OCI-LY1 (cell line): Measurements from ENCODE around the gene LITAF.

ENCODE experiments used
- H2AFZ ChIP-seq: fragments of 200-600 bp; sonication (generic), shearing (Covaris generic); 2 replicates; pipeline ENCODE4 v1.6.0; 2014; ENCODE audit warnings: antibody characterized with exemption, mild to moderate bottlenecking, low read length
- H3F3A ChIP-seq: fragments of 200-600 bp; sonication (generic), shearing (Covaris generic); 2 replicates; pipeline ENCODE4 v1.6.0; 2014; ENCODE audit warnings: mild to moderate bottlenecking, antibody characterized with exemption, low read length, moderate library complexity; ENCODE audit not compliant: insufficient read depth
- H3K27ac ChIP-seq: fragments of 200-600 bp; sonication (generic); 2 replicates; pipeline ENCODE4 v1.5.1; 2014; ENCODE audit warnings: low read length, mixed run types, mild to moderate bottlenecking, low read depth; ENCODE audit not compliant: poor library complexity, severe bottlenecking
- H3K27me3 ChIP-seq: fragments of 200-600 bp; sonication (generic); 2 replicates; pipeline ENCODE4 v1.6.0; 2014; ENCODE audit warnings: antibody characterized with exemption, mild to moderate bottlenecking, low read length, moderate library complexity; ENCODE audit not compliant: insufficient read depth
- H3K36me3 ChIP-seq: fragments of 200-600 bp; sonication (generic); 2 replicates; pipeline ENCODE4 v1.6.1; 2014; ENCODE audit warnings: mild to moderate bottlenecking, antibody characterized with exemption, low read length, moderate library complexity, mixed read lengths; ENCODE audit not compliant: insufficient read depth
- H3K4me1 ChIP-seq: fragments of 200-600 bp; sonication (generic); 2 replicates; pipeline ENCODE4 v1.5.1; 2014; ENCODE audit warnings: mild to moderate bottlenecking, low read length, moderate library complexity; ENCODE audit not compliant: insufficient read depth, severe bottlenecking
- H3K4me2 ChIP-seq: fragments of 200-600 bp; sonication (generic), shearing (Covaris generic); 2 replicates; pipeline ENCODE4 v1.6.1; 2014; ENCODE audit warnings: low read length
- H3K4me3 ChIP-seq: fragments of 200-600 bp; sonication (generic); 2 replicates; pipeline ENCODE4 v1.5.1; 2014; ENCODE audit warnings: low read length, low read depth, mild to moderate bottlenecking, mixed read lengths; ENCODE audit not compliant: poor library complexity, severe bottlenecking
- H3K79me2 ChIP-seq: fragments of 200-600 bp; shearing (Covaris generic); 2 replicates; pipeline ENCODE4 v1.6.1; 2016; ENCODE audit warnings: mixed run types, low read length, mixed read lengths; ENCODE audit not compliant: insufficient read depth
- H3K9ac ChIP-seq: fragments of 200-600 bp; sonication (generic), shearing (Covaris generic); 2 replicates; pipeline ENCODE4 v1.6.1; 2014; ENCODE audit warnings: mild to moderate bottlenecking, low read length, mixed read lengths
- H3K9me2 ChIP-seq: fragments of 200-600 bp; sonication (generic), shearing (Covaris generic); 2 replicates; pipeline ENCODE4 v1.6.1; 2014; ENCODE audit warnings: low read depth, mild to moderate bottlenecking, low read length, mixed read lengths
- H3K9me3 ChIP-seq: fragments of 200-600 bp; shearing (Covaris generic); 2 replicates; pipeline ENCODE4 v1.6.1; 2014; ENCODE audit warnings: low read length, mixed read lengths
- H4K20me1 ChIP-seq: fragments of 200-600 bp; sonication (generic), shearing (Covaris generic); 2 replicates; pipeline ENCODE4 v1.6.0; 2016; ENCODE audit warnings: mild to moderate bottlenecking, low read length; ENCODE audit not compliant: insufficient read depth
- EZH2 ChIP-seq: fragments of 200-600 bp; sonication (generic), shearing (Covaris generic); IDR thresholded peaks from 2 replicates; pipeline ENCODE4 v1.8.0; 2017; ENCODE audit warnings: borderline replicate concordance, mixed run types, mild to moderate bottlenecking, antibody characterized with exemption, low read length, moderate library complexity, mixed read lengths
- TF ChIP-seq, protein P1 (sequence below): fragments of 200-600 bp; sonication (generic), shearing (Covaris generic); IDR thresholded peaks from 2 replicates; pipeline ENCODE4 v1.5.1; 2017; ENCODE audit warnings: mild to moderate bottlenecking, antibody characterized with exemption, low read length, moderate library complexity, mixed read lengths

The LITAF gene

DNA sequence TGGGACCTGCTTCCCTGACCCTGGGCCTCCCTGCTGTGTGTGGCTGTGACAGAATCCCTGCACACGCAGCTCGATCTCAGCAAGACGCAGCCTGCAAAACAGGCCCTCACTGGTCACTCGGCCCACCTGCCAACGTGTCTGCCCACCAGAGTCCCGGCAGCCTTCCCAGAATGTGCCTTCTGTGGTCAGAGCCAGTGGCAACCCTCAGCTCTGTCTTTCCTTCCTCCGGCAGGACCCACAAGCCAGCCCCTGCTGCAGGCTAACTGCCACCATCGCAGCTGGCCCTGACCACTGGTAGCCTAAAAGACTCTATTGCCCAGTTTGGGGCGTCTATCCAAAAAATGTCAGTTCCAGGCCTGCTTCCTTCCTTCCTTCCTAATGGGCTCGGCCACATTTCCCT, 83.2 kb downstream of the LITAF start:
- peaks cover 22% of the 10 kb centered on the region for H3K4me1 ChIP-seq
- no peak for TF ChIP-seq EZH2
- TF ChIP-seq, protein P1, sequence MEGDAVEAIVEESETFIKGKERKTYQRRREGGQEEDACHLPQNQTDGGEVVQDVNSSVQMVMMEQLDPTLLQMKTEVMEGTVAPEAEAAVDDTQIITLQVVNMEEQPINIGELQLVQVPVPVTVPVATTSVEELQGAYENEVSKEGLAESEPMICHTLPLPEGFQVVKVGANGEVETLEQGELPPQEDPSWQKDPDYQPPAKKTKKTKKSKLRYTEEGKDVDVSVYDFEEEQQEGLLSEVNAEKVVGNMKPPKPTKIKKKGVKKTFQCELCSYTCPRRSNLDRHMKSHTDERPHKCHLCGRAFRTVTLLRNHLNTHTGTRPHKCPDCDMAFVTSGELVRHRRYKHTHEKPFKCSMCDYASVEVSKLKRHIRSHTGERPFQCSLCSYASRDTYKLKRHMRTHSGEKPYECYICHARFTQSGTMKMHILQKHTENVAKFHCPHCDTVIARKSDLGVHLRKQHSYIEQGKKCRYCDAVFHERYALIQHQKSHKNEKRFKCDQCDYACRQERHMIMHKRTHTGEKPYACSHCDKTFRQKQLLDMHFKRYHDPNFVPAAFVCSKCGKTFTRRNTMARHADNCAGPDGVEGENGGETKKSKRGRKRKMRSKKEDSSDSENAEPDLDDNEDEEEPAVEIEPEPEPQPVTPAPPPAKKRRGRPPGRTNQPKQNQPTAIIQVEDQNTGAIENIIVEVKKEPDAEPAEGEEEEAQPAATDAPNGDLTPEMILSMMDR, result no peak
- H3K79me2 ChIP-seq, result no peaks in the 10 kb centered on the region
- no peaks in the 10 kb centered on the region for H3K9me3 ChIP-seq
- H3F3A ChIP-seq, result no peaks in the 10 kb centered on the region
- no peak overlapping the region for H3K27ac ChIP-seq
- H3K4me2 ChIP-seq, result no peak overlapping the region
- H3K36me3 ChIP-seq, result no peaks in the 10 kb centered on the region
- no peak overlapping the region for H3K4me3 ChIP-seq
- no peaks in the 10 kb centered on the region for H3K9me2 ChIP-seq
- no peak overlapping the region for H3K9ac ChIP-seq
- H2AFZ ChIP-seq, result no peak overlapping the region
- no peaks in the 10 kb centered on the region for H3K27me3 ChIP-seq
- H4K20me1 ChIP-seq, result no peaks in the 10 kb centered on the region

DNA sequence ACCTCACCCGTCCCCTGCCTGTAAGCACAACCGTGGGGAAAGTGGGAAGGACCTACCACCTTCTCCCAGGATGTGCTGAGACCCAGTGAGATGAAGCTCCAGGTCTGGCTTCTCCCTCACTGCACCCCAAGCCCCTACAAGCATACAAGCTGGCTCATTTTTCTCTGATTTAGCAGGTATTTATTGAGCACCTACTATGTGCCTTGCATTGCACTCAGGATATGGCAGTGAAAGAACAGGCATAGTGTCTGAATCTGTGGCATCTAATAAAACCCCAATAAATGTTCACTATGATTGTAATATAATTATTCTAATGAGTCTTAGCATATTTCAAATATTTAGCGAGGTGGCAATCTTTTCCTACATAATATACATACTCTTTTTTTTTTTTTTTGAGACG, 84.5 kb downstream of the LITAF start:
- Histone ChIP-seq H3K79me2 (no peaks in the 10 kb centered on the region), H3K9ac (no peak overlapping the region), H3K27ac (no peak overlapping the region), H2AFZ (no peak overlapping the region), H3K27me3 (no peaks in the 10 kb centered on the region), H3K9me3 (no peaks in the 10 kb centered on the region), H3K4me3 (no peak overlapping the region), H3F3A (peaks cover 8% of the 10 kb centered on the region), H3K4me2 (no peak overlapping the region), H3K4me1 (peaks cover 28% of the 10 kb centered on the region), H4K20me1 (no peaks in the 10 kb centered on the region), H3K9me2 (no peaks in the 10 kb centered on the region), H3K36me3 (no peaks in the 10 kb centered on the region)
- TF ChIP-seq EZH2, result no peak
- TF ChIP-seq, protein P1, result no peak

DNA sequence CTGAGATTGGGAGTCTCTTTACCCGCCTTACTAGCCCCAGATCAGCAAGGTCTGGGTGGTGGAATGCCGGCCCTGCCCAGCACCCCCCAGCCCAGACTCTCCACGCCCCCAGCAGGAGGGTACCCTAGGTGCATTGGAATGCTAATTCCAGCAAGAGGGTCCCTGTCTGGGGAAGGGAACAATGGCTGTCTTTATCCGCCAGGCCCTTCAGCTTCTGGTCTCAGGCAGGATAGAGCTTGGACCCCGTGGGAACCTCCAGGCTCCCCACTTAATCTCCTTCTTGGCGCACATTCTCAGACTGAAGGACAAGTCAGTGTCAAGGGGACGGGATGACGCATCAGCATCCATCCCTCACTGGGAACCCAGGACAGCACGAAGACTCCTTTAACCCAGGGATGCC, 85.1 kb downstream of the LITAF start:
- Histone ChIP-seq H3K36me3 (no peaks in the 10 kb centered on the region), H3F3A (peaks cover 8% of the 10 kb centered on the region), H3K79me2 (no peaks in the 10 kb centered on the region), H3K4me2 (no peak overlapping the region), H4K20me1 (no peaks in the 10 kb centered on the region), H3K27ac (no peak overlapping the region), H3K9me2 (no peaks in the 10 kb centered on the region), H3K9me3 (no peaks in the 10 kb centered on the region), H2AFZ (no peak overlapping the region), H3K4me3 (no peak overlapping the region), H3K9ac (no peak overlapping the region), H3K27me3 (no peaks in the 10 kb centered on the region), H3K4me1 (peaks cover 28% of the 10 kb centered on the region)
- TF ChIP-seq, protein P1, result no peak
- no peak for TF ChIP-seq EZH2
